HS-27A (cell line): ENCODE data around the gene SPEF1.

Source experiments
- DNase-seq: peaks from one replicate; pipeline ENCODE4 v3.0.0-alpha.2; 2012; ENCODE audit warnings: low read depth, missing footprints

SPEF1 gene

GRCh38 chr20:3748073-3748472 is 33.2 kb downstream of the SPEF1 start:
- DNase-seq, result no peak

DNA sequence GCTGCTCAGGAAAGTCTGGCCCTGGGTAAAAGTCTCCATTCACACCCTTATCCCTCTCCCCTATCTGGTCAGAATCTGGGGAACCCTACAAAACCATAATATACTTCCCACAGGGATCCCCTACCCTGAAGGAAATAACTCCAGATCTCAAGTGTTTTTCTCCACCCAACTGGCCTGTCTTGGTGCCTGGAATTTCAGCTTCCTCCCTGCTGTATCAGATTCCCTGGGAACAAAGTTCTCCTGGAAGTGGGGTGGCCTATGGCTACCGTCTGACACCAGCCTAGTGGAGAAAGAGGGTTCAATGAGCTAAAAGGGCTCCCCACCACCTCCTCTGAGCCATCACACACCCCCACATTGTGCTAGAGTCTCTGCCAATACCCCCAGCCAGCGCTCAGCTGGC is 33.8 kb downstream of the SPEF1 start:
- no peak for DNase-seq

DNA sequence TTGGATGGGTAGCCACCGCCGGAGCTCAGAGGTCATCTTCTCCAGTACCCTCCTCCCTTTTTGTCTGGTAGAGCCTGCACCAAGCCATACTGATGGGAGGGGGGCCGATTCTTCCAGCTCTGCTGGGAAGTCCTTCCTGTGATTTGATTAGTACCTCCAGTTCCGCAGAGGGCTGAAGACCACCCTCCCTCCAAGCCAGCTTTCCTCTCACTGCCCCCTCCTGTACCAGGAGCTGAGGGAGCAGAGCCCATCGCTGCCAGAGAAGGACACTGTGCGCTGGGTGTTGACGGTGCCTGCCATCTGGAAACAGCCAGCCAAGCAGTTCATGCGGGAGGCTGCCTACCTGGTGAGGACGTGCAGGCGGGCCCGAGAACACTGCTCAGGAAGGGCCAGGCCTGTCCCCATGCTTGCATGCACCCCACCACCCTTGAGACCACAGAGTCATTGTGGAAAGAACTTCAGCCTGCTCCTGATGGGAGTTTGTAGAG is 35.5 kb downstream of the SPEF1 start:
- no peak for DNase-seq

GRCh38 chr20:3744806-3745685 is 36.2 kb downstream of the SPEF1 start:
- DNase-seq, result no peak

- no peak for DNase-seq
Measured at GRCh38 chr20:3744037-3744436, 37.2 kb downstream of the SPEF1 start.

- DNase-seq, result no peak
Measured at GRCh38 chr20:3743251-3743650, 38.0 kb downstream of the SPEF1 start.

DNA sequence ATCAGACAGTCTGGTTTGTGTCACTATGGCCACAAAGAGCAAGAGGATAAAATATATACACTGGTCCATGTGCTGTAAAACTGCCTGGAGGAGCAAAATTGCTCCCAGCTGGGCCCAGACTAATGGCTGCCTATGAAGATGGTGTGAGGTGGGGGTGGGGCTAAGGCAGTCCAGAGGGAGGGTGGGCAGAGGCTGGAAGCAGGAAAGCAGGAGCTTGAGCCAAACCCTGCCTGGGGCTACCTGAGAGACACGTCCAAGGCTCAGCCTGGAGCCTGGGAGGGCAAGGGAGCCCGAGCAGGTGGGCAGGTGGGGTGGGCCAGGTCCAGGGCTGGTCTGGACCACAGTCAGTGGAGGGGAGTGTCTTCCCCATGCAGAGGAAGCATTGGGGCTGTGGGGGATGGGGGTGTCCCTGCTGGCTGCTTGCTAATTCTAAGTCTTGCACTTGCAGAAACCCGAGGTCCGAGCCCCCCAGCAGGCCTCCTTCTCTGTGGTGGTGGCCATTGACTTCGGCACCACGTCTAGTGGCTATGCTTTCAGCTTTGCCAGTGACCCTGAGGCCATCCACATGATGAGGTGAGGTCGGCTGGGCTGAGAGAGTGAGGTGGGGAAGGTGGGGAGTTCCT is 39.3 kb downstream of the SPEF1 start:
- DNase-seq, result no peak

- no peak for DNase-seq
Measured at GRCh38 chr20:3740615-3741301, 40.5 kb downstream of the SPEF1 start.

GRCh38 chr20:3739926-3740451 is 41.3 kb downstream of the SPEF1 start:
- no peak for DNase-seq

DNA sequence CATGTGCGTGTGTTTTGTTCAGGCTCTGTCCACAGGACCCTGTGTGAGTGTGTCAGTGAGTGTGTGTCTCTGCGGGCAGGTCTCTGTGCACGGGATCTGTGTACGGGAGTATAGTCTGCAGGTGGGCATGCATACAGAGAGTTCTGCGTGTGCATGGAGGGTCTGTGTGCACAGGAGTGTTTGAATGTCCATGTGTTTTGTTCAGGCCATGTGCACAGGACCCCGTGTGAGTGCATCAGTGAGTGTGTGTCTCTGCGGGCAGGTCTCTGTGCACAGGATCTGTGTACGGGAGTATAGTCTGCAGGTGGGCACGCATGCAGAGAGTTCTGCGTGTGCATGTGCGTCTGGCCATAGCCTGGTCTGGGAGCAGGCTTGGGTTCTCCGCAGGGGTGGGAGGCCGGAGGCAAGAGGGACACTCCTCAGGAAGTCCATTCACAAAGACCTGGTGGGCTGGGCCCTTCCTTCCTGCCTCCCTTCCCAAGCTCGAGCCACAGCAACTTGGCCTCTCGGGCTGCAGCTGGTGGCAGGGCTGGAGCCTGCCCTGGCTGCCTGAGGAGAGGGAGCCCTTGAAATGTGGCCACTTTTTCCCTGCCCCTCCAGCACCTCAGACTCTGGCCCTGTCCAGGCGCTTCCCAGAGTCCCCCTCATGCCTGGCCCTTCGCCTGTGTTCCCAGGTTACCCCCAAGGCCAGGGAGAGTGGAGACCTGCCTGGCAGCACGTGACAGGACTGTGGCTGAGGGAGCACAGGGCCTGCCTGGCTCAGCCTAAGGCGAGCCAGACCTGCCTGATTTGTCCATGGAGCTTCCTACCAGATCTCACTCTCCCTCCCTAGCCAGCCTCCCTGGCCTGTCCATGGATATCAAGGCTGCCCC is 42.0 kb downstream of the SPEF1 start:
- no peak for DNase-seq

- DNase-seq, result no peak
Measured at GRCh38 chr20:3738111-3739053, 42.9 kb downstream of the SPEF1 start.

DNA sequence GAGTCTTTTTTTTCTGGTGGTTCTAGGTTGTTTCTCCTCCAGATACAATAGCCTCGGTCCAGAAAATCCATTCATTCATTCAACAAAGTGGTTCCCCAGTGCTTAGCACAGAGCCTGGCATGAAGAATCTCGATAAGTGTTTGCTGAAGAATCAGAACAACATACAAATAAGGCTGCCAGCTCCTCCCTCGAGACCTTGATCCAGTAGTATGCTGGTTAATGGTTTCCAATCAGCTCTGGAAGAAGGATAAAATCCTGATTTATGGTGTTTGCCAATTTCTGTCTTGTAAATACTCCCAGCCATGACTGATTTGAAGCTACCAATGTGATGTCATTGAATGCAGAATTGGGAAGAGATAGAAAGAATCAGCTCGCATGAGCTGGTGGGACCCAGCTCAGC is 45.5 kb downstream of the SPEF1 start:
- DNase-seq, result no peak

GRCh38 chr20:3734111-3734843 is 47.0 kb downstream of the SPEF1 start:
- DNase-seq, result no peak

DNA sequence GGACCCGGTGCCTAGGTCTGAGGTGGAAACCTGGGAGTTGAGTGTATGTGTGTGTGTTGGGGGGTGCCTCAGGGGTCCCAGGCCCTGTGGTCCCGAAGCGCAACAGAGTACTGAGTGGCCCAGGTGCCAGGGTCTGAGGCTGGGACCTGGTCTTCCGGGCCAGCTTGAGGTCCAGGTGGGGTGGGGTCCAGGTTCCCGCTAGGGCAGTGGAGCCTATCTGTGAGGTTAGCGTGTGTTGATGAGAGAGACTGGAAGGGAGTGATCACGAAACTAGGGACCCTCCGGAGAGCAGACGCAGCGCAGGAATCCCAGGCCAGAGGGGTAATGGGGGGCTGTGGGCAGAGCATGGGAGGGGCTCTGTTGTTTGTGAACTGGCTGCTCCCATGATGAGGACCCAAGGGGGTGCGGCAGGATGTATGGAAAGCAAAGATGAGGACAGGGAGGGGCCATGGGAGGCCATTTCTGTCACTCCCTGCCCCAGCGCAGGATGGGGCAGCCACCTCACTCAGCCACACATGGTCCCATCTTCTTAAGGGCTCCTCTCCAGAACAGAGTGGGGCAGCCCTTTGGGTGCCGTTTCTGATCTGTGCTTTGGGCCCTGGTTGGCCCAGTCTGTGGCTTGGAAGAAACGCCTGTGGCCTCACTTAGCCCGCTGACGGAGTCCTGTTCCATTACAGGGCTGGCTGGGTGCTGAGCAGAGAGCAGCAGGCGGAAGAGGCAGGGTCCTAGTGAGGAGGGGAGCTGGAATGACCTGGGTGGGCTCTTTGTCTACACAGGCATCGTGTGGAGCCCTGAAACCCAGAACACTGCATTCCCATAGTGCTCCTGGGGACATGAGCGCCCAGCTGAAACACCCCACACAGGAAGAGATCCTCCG is 47.9 kb downstream of the SPEF1 start:
- DNase-seq, result no peak

DNA sequence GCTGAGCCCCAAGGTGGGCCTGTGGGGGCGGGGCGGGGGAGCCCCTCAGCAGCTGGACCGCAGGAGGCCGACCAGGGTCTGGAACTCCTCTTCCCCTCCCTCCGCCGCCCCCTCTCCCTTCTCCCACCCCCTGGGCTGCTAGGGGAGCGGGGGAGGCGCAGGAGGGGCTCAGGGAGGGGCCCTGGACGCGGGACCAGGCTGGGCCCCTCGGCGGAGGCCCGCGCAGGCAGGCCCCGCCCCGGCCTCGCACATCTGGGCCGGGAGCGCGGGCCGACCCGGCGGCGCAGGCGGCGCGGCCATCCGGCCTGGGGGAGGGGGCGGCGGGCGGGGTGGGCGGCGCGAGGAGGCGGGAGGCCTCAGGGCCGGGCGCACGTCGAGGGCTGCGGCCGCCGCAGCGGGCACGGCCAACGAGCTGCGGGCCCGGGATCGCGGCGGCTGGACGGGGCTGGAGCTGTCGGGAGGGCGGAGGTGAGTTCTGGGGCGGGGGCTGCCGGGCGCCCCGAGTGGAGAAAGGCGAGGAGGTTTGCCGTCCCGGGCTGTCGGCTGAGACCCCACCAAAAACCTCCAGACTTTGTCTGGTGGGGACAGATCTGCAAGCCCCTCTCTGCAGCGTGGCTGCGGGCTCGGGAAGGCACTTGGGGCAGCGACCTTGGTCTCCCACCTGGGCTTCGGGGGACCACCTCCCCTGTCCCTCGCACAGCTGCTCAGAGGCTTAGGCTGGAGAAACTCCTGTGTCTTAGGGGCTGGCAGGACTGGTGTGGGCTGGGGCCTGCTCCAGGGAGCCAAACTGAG is 48.7 kb downstream of the SPEF1 start, which contains the start of gene HSPA12B:
HSPA12B (plus strand) TSS at position 359 of the 792 bp plus-strand sequence. CDS start 5,990 bp downstream, outside the sequence.
- no peak for DNase-seq

DNA sequence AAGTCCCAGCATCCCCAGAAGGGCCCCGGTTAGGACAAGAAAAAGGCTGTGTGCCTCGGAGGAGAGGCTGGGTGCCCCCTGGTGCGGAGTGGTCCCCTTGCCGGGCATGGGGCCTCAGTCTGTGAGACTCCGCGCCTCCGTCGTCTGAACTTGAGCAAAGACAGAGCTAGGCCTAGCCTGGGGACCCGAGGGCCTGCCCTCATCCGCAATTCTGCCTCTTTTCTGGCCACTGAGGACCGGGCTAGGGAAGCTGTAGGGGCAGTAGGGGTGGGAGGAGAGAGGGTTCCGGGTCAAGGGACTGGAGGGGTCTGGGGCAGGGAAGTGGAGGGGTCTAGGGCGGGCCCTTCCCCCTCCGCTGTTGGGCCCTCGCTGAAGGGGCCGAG is 49.3 kb downstream of the SPEF1 start:
- DNase-seq, result no peak

DNA sequence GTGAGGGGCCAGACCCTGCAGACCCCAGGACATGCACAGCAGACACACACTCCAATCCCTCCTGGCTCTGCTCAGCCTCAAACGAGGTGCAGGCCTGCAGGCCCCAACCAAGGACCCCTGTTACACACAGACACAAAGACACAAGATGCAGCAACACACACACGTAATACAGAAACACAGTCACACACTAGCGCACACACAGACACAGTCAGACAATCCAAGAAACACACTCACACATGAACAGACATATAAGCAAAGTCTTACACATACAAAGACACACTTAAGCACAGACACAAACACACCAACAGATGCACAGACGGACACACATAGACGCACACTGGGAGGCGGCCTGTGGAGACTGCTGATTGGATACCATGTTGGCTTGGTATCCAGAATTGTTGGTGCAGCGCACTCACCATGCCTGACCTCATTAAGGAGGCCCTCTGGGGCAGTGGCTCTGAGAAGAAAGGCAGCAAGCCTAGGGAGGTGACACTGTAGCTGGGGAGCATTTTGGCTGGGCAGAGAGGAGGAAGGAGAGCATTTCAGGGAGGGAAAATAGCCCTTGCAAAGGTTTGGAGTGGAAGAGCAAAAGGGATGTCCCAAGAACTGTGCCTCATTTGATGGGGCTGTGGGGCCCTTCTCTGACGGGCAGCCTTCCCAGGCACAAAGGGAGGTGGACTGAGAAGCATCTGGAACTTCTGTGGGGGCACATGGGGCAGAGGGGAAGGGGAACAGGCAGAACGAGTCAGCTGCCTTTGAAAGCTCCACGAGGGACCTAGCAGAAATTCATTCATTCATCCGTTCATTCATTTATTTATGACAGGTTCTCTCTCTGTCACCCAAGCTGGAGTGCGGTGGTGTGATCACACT is 50.2 kb downstream of the SPEF1 start:
- no peak for DNase-seq
